Measurements from ENCODE around the gene RPS27A. TPM values are rescaled to one million over a fixed set of nuclear protein-coding genes. Genes with fewer than 3 reads are reported as not detected.

Gene RPS27A
- 1,145 and 1,450 TPM in 2 replicates for total RNA-seq

GRCh38 chr2:55232084-55232862 lies at the start of gene RPS27A, which contains the start of gene CLHC1:
RPS27A (plus strand) TSS chr2:55232688; CDS start chr2:55232825, 137 bp downstream.
CLHC1 (minus strand) TSS chr2:55232293; CDS start chr2:55222411, 9,882 bp downstream.

GRCh38 chr2:55268907-55269644 lies 36.6 kb downstream of the RPS27A start, which contains the start of gene MTIF2:
MTIF2 (minus strand) TSS chr2:55269231; CDS start chr2:55263858, 5,373 bp downstream.

Other genes starting within 250 kb of the RPS27A start
- 107 and 122 TPM in 2 replicates for gene RTN4, start 182.2 kb upstream of the RPS27A start, total RNA-seq
- 2.9 and 6.0 TPM in 2 replicates for gene CLHC1, start 395 bp upstream of the RPS27A start, total RNA-seq
- 43.6 and 78.6 TPM in 2 replicates for gene MTIF2, start 36.5 kb downstream of the RPS27A start, total RNA-seq
- 10.1 and 17.9 TPM in 2 replicates for gene CCDC88A, start 187.2 kb downstream of the RPS27A start, total RNA-seq